ENCODE measurements around the gene HIP1. TPM values are rescaled to one million over a fixed set of nuclear protein-coding genes. Genes with fewer than 3 reads are reported as not detected.

HIP1 gene
- total and polyA plus RNA-seq, 2 of the 4 experiments (the other 2 are of a cell fraction) = 6.8 to 10.0 TPM

DNA sequence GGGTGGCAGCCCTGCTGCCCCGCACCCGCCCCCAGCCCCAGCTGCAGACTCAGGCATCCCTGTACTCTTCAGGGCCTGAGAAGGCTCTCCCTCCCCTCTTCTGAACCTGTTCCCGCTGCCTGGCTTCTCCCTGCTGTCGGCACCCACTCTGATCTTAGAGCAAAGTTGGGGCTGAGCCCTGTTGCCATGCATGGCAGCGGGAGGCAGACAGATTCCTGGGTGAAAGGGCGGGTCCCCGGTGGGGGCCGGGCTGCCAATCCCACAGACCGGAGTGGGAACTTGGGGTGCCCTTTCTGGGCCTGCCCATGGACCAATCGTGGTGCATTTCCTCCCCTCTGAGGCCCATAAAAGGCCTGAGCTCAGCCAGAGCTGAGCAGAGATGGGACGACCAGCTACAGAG lies 165.9 kb downstream of the HIP1 start:
- H4K91ac ChIP-seq (ENCODE audit: insufficient read depth, low read depth, low read length) = no peak overlapping the region
- no peak overlapping the region for H3K56ac ChIP-seq (ENCODE audit: extremely low read depth, insufficient read depth, low read length)
- H3K79me1 ChIP-seq (ENCODE audit: low read depth in 1 of 2, low read length in 2 of 2) = no peaks in the 10 kb centered on the region
- H3K9ac ChIP-seq (ENCODE audit: low read depth, low read length) = no peak overlapping the region
- no peak overlapping the region for H2BK20ac ChIP-seq (ENCODE audit: low read depth, low read length)
- no peak overlapping the region for H3K4me3 ChIP-seq (ENCODE audit: insufficient read depth, low read depth, low read length)
- H4K8ac ChIP-seq (ENCODE audit: low read depth in 2 of 2, low read length in 2 of 2) = no peak overlapping the region
- no peak overlapping the region for H3K4ac ChIP-seq (ENCODE audit: low read depth, low read length)
- H3K4me1 ChIP-seq (ENCODE audit: control insufficient read depth, insufficient read depth, low read length) = no peaks in the 10 kb centered on the region
- TF ChIP-seq MAZ (IDR thresholded peaks at IDR 0.05; ENCODE audit: borderline replicate concordance, low read depth, low read length) = no peak
- TF ChIP-seq MAFK (IDR thresholded peaks at IDR 0.05; ENCODE audit: low read depth, low read length) = no peak
- TF ChIP-seq RFX5 (IDR thresholded peaks at IDR 0.05; ENCODE audit: low read depth, low read length) = no peak
- TF ChIP-seq RCOR1 (IDR thresholded peaks at IDR 0.05; ENCODE audit: insufficient replicate concordance, low read length) = no peak
- no peak for TF ChIP-seq FOS (IDR thresholded peaks at IDR 0.05; ENCODE audit: low read depth, low read length)
- no peak for TF ChIP-seq NFE2L2 (IDR thresholded peaks at IDR 0.05; ENCODE audit: low read depth, low read length)
- no peak for TF ChIP-seq RAD21 (IDR thresholded peaks at IDR 0.05; ENCODE audit: low read length)
- no peak for TF ChIP-seq POLR2A (IDR thresholded peaks at IDR 0.05; ENCODE audit: low read depth, low read length)
- no peak for TF ChIP-seq CEBPB (IDR thresholded peaks at IDR 0.05; ENCODE audit: low read depth, low read length)
- TF ChIP-seq MXI1 (IDR thresholded peaks at IDR 0.05; ENCODE audit: borderline replicate concordance, low read depth, low read length) = no peak
- no peak for TF ChIP-seq ELK1 (IDR thresholded peaks at IDR 0.05; ENCODE audit: borderline replicate concordance, low read depth, low read length)
- no peak for TF ChIP-seq CHD1 (IDR thresholded peaks at IDR 0.05; ENCODE audit: low read depth, low read length)
- no peak for TF ChIP-seq CTCF (conservative IDR thresholded peaks at IDR 0.05; ENCODE audit: low read depth, low read length)
- TF ChIP-seq SMC3 (IDR thresholded peaks at IDR 0.05; ENCODE audit: low read depth, low read length) = no peak
- TF ChIP-seq, protein P1, sequence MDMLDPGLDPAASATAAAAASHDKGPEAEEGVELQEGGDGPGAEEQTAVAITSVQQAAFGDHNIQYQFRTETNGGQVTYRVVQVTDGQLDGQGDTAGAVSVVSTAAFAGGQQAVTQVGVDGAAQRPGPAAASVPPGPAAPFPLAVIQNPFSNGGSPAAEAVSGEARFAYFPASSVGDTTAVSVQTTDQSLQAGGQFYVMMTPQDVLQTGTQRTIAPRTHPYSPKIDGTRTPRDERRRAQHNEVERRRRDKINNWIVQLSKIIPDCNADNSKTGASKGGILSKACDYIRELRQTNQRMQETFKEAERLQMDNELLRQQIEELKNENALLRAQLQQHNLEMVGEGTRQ (IDR thresholded peaks at IDR 0.05; ENCODE audit: low read depth, low read length) = no peak
- TF ChIP-seq BHLHE40 (IDR thresholded peaks at IDR 0.05; ENCODE audit: low read depth, low read length) = no peak
- ATAC-seq (ENCODE audit: low read depth) (no peak), DNase-seq (no peak)
- BruUV-seq (replicated peaks) = no TSS peak
- no peaks in the 10 kb centered on the region for H3K9me1 ChIP-seq (ENCODE audit: insufficient read depth, low read length)
- WGBS, 2 experiments (ENCODE audit: extremely low coverage in 2 of 2, insufficient read length in 1 of 2) = 98% methylated on average over 8 of the region's 11 CpGs; no CpG with 5 or more reads in 1 of the 2 experiments
- H3K9me3 ChIP-seq (ENCODE audit: control insufficient read depth, insufficient read depth, low read length) = no peaks in the 10 kb centered on the region
- POLR2A ChIA-PET (ENCODE audit: unreplicated experiment) = no interaction called here
- H3K18ac ChIP-seq (ENCODE audit: low read depth, low read length) = no peak overlapping the region
- peaks cover 17% of the 10 kb centered on the region for H3K36me3 ChIP-seq (ENCODE audit: control insufficient read depth, insufficient read depth, low read length)
- H3K27ac ChIP-seq (ENCODE audit: insufficient read depth, low read length) = no peak overlapping the region
- no peak overlapping the region for H2BK120ac ChIP-seq (ENCODE audit: low read depth, low read length)
- no peak overlapping the region for H3K23ac ChIP-seq (ENCODE audit: low read depth, low read length)
- no peak overlapping the region for H3K4me2 ChIP-seq (ENCODE audit: low read depth, low read length)
- H3K27me3 ChIP-seq (ENCODE audit: control insufficient read depth, insufficient read depth, low read length) = no peaks in the 10 kb centered on the region
- dilution Hi-C loops (cut with HindIII; ENCODE audit: low sequenced_read_pairs, unreplicated experiment) = no loop called here
- no peak overlapping the region for H2AK9ac ChIP-seq (replicated peaks; ENCODE audit: low read depth, low read length, poor library complexity)
- in situ Hi-C loops (cut with MboI; ENCODE audit: low sequenced_read_pairs) = no loop called here
- H2BK5ac ChIP-seq (ENCODE audit: low read depth, low read length, poor library complexity, severe bottlenecking) = no peak overlapping the region
- CTCF ChIA-PET = interaction anchor here (0.6 kb wide), 1 partner anchor 29 kb away, joined by 4 read pairs; no protein-coding TSS in a partner anchor
- H2AFZ ChIP-seq (replicated peaks; ENCODE audit: low read length, poor library complexity) = no peak overlapping the region
- H4K5ac ChIP-seq (ENCODE audit: low read depth, low read length) = no peak overlapping the region
- no peak overlapping the region for H2AK5ac ChIP-seq (ENCODE audit: low read depth, low read length)
- intact Hi-C loops (cut with micrococcal nuclease) = no loop called here
- no peak overlapping the region for H3K14ac ChIP-seq (replicated peaks; ENCODE audit: low read depth, low read length)
- no peak overlapping the region for H2BK15ac ChIP-seq (ENCODE audit: low read depth, low read length)
- no peaks in the 10 kb centered on the region; the same call in 1 of the 2 replicates for H4K20me1 ChIP-seq (ENCODE audit: insufficient read depth, low read length)
